ENCODE results near the gene MRPL58.
A peak's percentile ranks its signal among the peaks of the same experiment; 100 is the strongest.

Gene MRPL58

GRCh38 chr17:75010683-75011400 lies 1.6 kb upstream of the MRPL58 start:
- H3K14ac ChIP-seq (ENCODE audit: low read length): no peak overlapping the region
- H3K4me1 ChIP-seq (ENCODE audit: control insufficient read depth in 1 of 2, insufficient read depth in 2 of 2, low read length in 2 of 2): peaks cover 15 to 23% of the 10 kb centered on the region in 2 experiments
- no CpG with 5 or more reads among the region's 8 CpGs for WGBS (ENCODE audit: extremely low coverage, insufficient coverage, insufficient read length)
- H2BK5ac ChIP-seq (ENCODE audit: low read depth, low read length, poor library complexity): no peak overlapping the region
- no peak overlapping the region for H3K4ac ChIP-seq (ENCODE audit: low read depth, low read length)
- peak overlapping the region; percentile 4 for H3K4me2 ChIP-seq (ENCODE audit: low read length)
- H3K79me1 ChIP-seq (ENCODE audit: low read length): peaks cover 12% of the 10 kb centered on the region
- no peak overlapping the region for H3K9ac ChIP-seq (ENCODE audit: low read length)
- H3K36me3 ChIP-seq (ENCODE audit: control insufficient read depth in 1 of 2, insufficient read depth in 2 of 2, low read length in 2 of 2): no peaks in the 10 kb centered on the region
- H3K9me3 ChIP-seq (ENCODE audit: insufficient read depth, low read depth, low read length): no peaks in the 10 kb centered on the region
- no peak overlapping the region for H2BK12ac ChIP-seq (ENCODE audit: low read length)
- H4K12ac ChIP-seq (ENCODE audit: low read depth, low read length): peak overlapping the region; percentile 37
- no peak overlapping the region for H2AFZ ChIP-seq (ENCODE audit: insufficient read depth, low read length, poor library complexity)
- no peak overlapping the region for H4K91ac ChIP-seq (ENCODE audit: low read depth, low read length)
- peaks cover 5% of the 10 kb centered on the region for H3K79me2 ChIP-seq (ENCODE audit: control insufficient read depth, insufficient read depth, low read length, poor library complexity)
- no peak overlapping the region for H3K18ac ChIP-seq (ENCODE audit: low read length)
- no peaks in the 10 kb centered on the region for H3K27me3 ChIP-seq (ENCODE audit: insufficient read depth, low read length)
- H3K4me3 ChIP-seq (ENCODE audit: low read depth, low read length): no peak overlapping the region
- no peak overlapping the region for H4K8ac ChIP-seq (ENCODE audit: low read depth, low read length)
- no peak overlapping the region for H2AK5ac ChIP-seq (ENCODE audit: low read length)
- H2BK120ac ChIP-seq (ENCODE audit: insufficient read depth, low read length, poor library complexity): no peak overlapping the region
- H3K27ac ChIP-seq (ENCODE audit: low read depth, low read length): no peak overlapping the region
- DNase-seq: peak; percentile 93 to 97
- no peak overlapping the region for H3K23ac ChIP-seq (ENCODE audit: low read length)

GRCh38 chr17:75011401-75012095 lies 922 bp upstream of the MRPL58 start:
- Histone ChIP-seq H3K14ac (ENCODE audit: low read length) (no peak overlapping the region), H3K23ac (ENCODE audit: low read length) (no peak overlapping the region), H2AFZ (ENCODE audit: insufficient read depth, low read length, poor library complexity) (no peak overlapping the region), H3K18ac (ENCODE audit: low read length) (no peak overlapping the region), H3K9me3 (ENCODE audit: insufficient read depth, low read depth, low read length) (no peaks in the 10 kb centered on the region), H3K79me2 (ENCODE audit: control insufficient read depth, insufficient read depth, low read length, poor library complexity) (peaks cover 5% of the 10 kb centered on the region), H3K9ac (ENCODE audit: low read length) (no peak overlapping the region), H4K12ac (ENCODE audit: low read depth, low read length) (peak overlapping the region; percentile 97), H4K8ac (ENCODE audit: low read depth, low read length) (peak overlapping the region; percentile 98), H4K91ac (ENCODE audit: low read depth, low read length) (peak overlapping the region; percentile 90), H2BK5ac (ENCODE audit: low read depth, low read length, poor library complexity) (no peak overlapping the region), H3K79me1 (ENCODE audit: low read length) (peaks cover 12% of the 10 kb centered on the region), H2BK120ac (ENCODE audit: insufficient read depth, low read length, poor library complexity) (no peak overlapping the region), H2AK5ac (ENCODE audit: low read length) (no peak overlapping the region), H3K27me3 (ENCODE audit: insufficient read depth, low read length) (no peaks in the 10 kb centered on the region), H3K4me2 (ENCODE audit: low read length) (peak overlapping the region; percentile 85), H3K36me3 (ENCODE audit: control insufficient read depth in 1 of 2, insufficient read depth in 2 of 2, low read length in 2 of 2) (peaks cover 0 to 1% of the 10 kb centered on the region in 2 experiments), H3K4ac (ENCODE audit: low read depth, low read length) (no peak overlapping the region), H3K4me1 (ENCODE audit: control insufficient read depth in 1 of 2, insufficient read depth in 2 of 2, low read length in 2 of 2) (peaks cover 15 to 23% of the 10 kb centered on the region in 2 experiments), H3K4me3 (ENCODE audit: low read depth, low read length) (no peak overlapping the region), H3K27ac (ENCODE audit: low read depth, low read length) (peak overlapping the region; percentile 82), H2BK12ac (ENCODE audit: low read length) (no peak overlapping the region)
- peak; percentile 43 to 85 for DNase-seq
- WGBS (ENCODE audit: extremely low coverage, insufficient coverage, insufficient read length): no CpG with 5 or more reads among the region's 13 CpGs

DNA sequence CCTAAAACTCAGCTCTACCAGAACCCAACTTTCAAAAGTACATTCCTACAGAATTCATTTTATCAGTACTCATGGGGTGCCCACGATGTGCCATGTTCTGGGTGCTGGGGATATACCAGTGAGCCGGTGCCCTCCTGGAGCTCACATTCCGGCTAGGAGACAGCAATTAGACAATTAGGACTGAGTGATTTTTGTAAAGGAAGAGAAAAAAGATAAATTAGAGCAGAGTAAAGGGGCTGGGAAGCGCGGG lies 449 bp upstream of the MRPL58 start:
- no peak overlapping the region for H2AK5ac ChIP-seq (ENCODE audit: low read length)
- no CpG with 5 or more reads among the region's 5 CpGs for WGBS (ENCODE audit: extremely low coverage, insufficient coverage, insufficient read length)

GRCh38 chr17:75013092-75013559 lies 656 bp downstream of the MRPL58 start:
- peak overlapping the region; percentile 90 for H2BK120ac ChIP-seq (ENCODE audit: insufficient read depth, low read length, poor library complexity)
- peak overlapping the region; percentile 95 for H4K12ac ChIP-seq (ENCODE audit: low read depth, low read length)
- H4K91ac ChIP-seq (ENCODE audit: low read depth, low read length): peak overlapping the region; percentile 90
- no peak for DNase-seq
- no peak overlapping the region for H2BK5ac ChIP-seq (ENCODE audit: low read depth, low read length, poor library complexity)
- no peak overlapping the region for H2BK12ac ChIP-seq (ENCODE audit: low read length)
- WGBS (ENCODE audit: extremely low coverage, insufficient coverage, insufficient read length): no CpG with 5 or more reads among the region's 10 CpGs
- H3K4me1 ChIP-seq (ENCODE audit: control insufficient read depth in 1 of 2, insufficient read depth in 2 of 2, low read length in 2 of 2): peaks cover 15 to 23% of the 10 kb centered on the region in 2 experiments
- H2AFZ ChIP-seq (ENCODE audit: insufficient read depth, low read length, poor library complexity): peak overlapping the region; percentile 5
- H3K27ac ChIP-seq (ENCODE audit: low read depth, low read length): peak overlapping the region; percentile 82
- no peak overlapping the region for H3K23ac ChIP-seq (ENCODE audit: low read length)
- H3K14ac ChIP-seq (ENCODE audit: low read length): peak overlapping the region; percentile 89
- peak overlapping the region; percentile 98 for H4K8ac ChIP-seq (ENCODE audit: low read depth, low read length)
- no peak overlapping the region for H2AK5ac ChIP-seq (ENCODE audit: low read length)
- H3K9me3 ChIP-seq (ENCODE audit: insufficient read depth, low read depth, low read length): no peaks in the 10 kb centered on the region
- no peak overlapping the region for H3K4ac ChIP-seq (ENCODE audit: low read depth, low read length)
- H3K36me3 ChIP-seq (ENCODE audit: control insufficient read depth in 1 of 2, insufficient read depth in 2 of 2, low read length in 2 of 2): peaks cover 0 to 2% of the 10 kb centered on the region in 2 experiments
- H3K9ac ChIP-seq (ENCODE audit: low read length): peak overlapping the region; percentile 63
- peak overlapping the region; percentile 86 for H3K4me3 ChIP-seq (ENCODE audit: low read depth, low read length)
- no peak overlapping the region for H3K18ac ChIP-seq (ENCODE audit: low read length)
- H3K4me2 ChIP-seq (ENCODE audit: low read length): peak overlapping the region; percentile 85
- peaks cover 5% of the 10 kb centered on the region for H3K79me2 ChIP-seq (ENCODE audit: control insufficient read depth, insufficient read depth, low read length, poor library complexity)
- H3K79me1 ChIP-seq (ENCODE audit: low read length): peaks cover 12% of the 10 kb centered on the region
- H3K27me3 ChIP-seq (ENCODE audit: insufficient read depth, low read length): no peaks in the 10 kb centered on the region

More for the DNA sequence above, 449 bp upstream of the MRPL58 start:
- peak overlapping the region; percentile 82 for H3K27ac ChIP-seq (ENCODE audit: low read depth, low read length)
- H4K8ac ChIP-seq (ENCODE audit: low read depth, low read length): peak overlapping the region; percentile 98
- peaks cover 5% of the 10 kb centered on the region for H3K79me2 ChIP-seq (ENCODE audit: control insufficient read depth, insufficient read depth, low read length, poor library complexity)
- peaks cover 12% of the 10 kb centered on the region for H3K79me1 ChIP-seq (ENCODE audit: low read length)
- peak overlapping the region; percentile 76 for H2BK120ac ChIP-seq (ENCODE audit: insufficient read depth, low read length, poor library complexity)
- no peak for DNase-seq
- H3K27me3 ChIP-seq (ENCODE audit: insufficient read depth, low read length): no peaks in the 10 kb centered on the region
- H3K18ac ChIP-seq (ENCODE audit: low read length): peak overlapping the region; percentile 85
- peak overlapping the region; percentile 85 for H3K4me2 ChIP-seq (ENCODE audit: low read length)
- H4K12ac ChIP-seq (ENCODE audit: low read depth, low read length): peak overlapping the region; percentile 97
- H4K91ac ChIP-seq (ENCODE audit: low read depth, low read length): peak overlapping the region; percentile 90
- H3K9me3 ChIP-seq (ENCODE audit: insufficient read depth, low read depth, low read length): no peaks in the 10 kb centered on the region
- peak overlapping the region; percentile 34 for H2BK5ac ChIP-seq (ENCODE audit: low read depth, low read length, poor library complexity)
- H2AFZ ChIP-seq (ENCODE audit: insufficient read depth, low read length, poor library complexity): peak overlapping the region; percentile 97
- peak overlapping the region; percentile 86 for H3K4me3 ChIP-seq (ENCODE audit: low read depth, low read length)
- no peak overlapping the region for H2BK12ac ChIP-seq (ENCODE audit: low read length)
- peaks cover 0 to 2% of the 10 kb centered on the region in 2 experiments for H3K36me3 ChIP-seq (ENCODE audit: control insufficient read depth in 1 of 2, insufficient read depth in 2 of 2, low read length in 2 of 2)
- H3K23ac ChIP-seq (ENCODE audit: low read length): no peak overlapping the region
- no peak overlapping the region for H3K4ac ChIP-seq (ENCODE audit: low read depth, low read length)
- H3K9ac ChIP-seq (ENCODE audit: low read length): peak overlapping the region; percentile 8
- H3K4me1 ChIP-seq (ENCODE audit: control insufficient read depth in 1 of 2, insufficient read depth in 2 of 2, low read length in 2 of 2): peaks cover 15 to 23% of the 10 kb centered on the region in 2 experiments
- peak overlapping the region; percentile 89 for H3K14ac ChIP-seq (ENCODE audit: low read length)
